PC-3 (cell line): ENCODE data around the gene CSNK2A2. TPM values are rescaled to one million over a fixed set of nuclear protein-coding genes. Genes with fewer than 3 reads are reported as not detected.

Source experiments
- ATAC-seq: fragments of 200-7000 bp; cut with Tn5 transposase; 2 replicates; pipeline ENCODE4 v1.9.1; 2020; ENCODE audit warnings: mild to moderate bottlenecking, moderate library complexity
- BruUV-seq: library from RNA; stranded (reverse); fragments of 400-500 nt; replicated peaks from 2 replicates; lab custom pipeline; 2021; lab: Mats Ljungman, UMichigan
- CTCF ChIA-PET: fragments of 300-600 bp; sonication (Branson Sonifier 250); formaldehyde crosslinking; loops from one replicate; lab custom pipeline; 2022; ENCODE audit warnings: antibody characterized with exemption; lab: Charles Lee
- POLR2A ChIA-PET: fragments of 300-600 bp; sonication (Branson Sonifier 250); formaldehyde crosslinking; loops from one replicate; lab custom pipeline; 2022; ENCODE audit warnings: antibody characterized with exemption; ENCODE audit not compliant: unreplicated experiment; lab: Charles Lee
- DNase-seq: peaks from one replicate; pipeline ENCODE4 v3.0.0-alpha.2; 2015
- H2AFZ ChIP-seq: fragments of 300-600 bp; sonication (generic); 2 replicates; pipeline ENCODE4 v1.6.0; 2016; ENCODE audit warnings: antibody characterized with exemption, low read length
- H3F3A ChIP-seq: fragments of 300-600 bp; sonication (generic); one replicate; pipeline ENCODE4 v1.6.0; 2017; ENCODE audit warnings: antibody characterized with exemption, low read length, control low read depth, mild to moderate bottlenecking; ENCODE audit not compliant: unreplicated experiment
- H3K27ac ChIP-seq: fragments of 300-600 bp; sonication (generic); 2 replicates; pipeline ENCODE4 v1.5.1; 2016; ENCODE audit warnings: mild to moderate bottlenecking, low read length
- H3K27me3 ChIP-seq: fragments of 300-600 bp; sonication (generic); 2 replicates; pipeline ENCODE4 v1.6.1; 2016; ENCODE audit warnings: low read length, mixed read lengths
- H3K36me3 ChIP-seq: fragments of 300-600 bp; sonication (generic); 2 replicates; pipeline ENCODE4 v1.6.1; 2016; ENCODE audit warnings: low read depth, mixed run types, low read length, mixed read lengths
- H3K4me1 ChIP-seq: fragments of 300-600 bp; sonication (generic); 2 replicates; pipeline ENCODE4 v1.5.1; 2016; ENCODE audit warnings: low read length; ENCODE audit not compliant: insufficient read depth
- H3K4me2 ChIP-seq: fragments of 300-600 bp; sonication (generic); 2 replicates; pipeline ENCODE4 v1.6.0; 2016; ENCODE audit warnings: low read length
- H3K4me3 ChIP-seq: fragments of 300-600 bp; sonication (generic); 2 replicates; pipeline ENCODE4 v1.5.1; 2016; ENCODE audit warnings: mild to moderate bottlenecking, low read length, mixed read lengths
- H3K79me2 ChIP-seq: fragments of 300-600 bp; sonication (generic); 2 replicates; pipeline ENCODE4 v1.6.1; 2017; ENCODE audit warnings: low read length, mixed read lengths
- H3K9ac ChIP-seq: fragments of 300-600 bp; sonication (generic); 2 replicates; pipeline ENCODE4 v1.6.0; 2016; ENCODE audit warnings: mild to moderate bottlenecking, low read length
- H3K9me2 ChIP-seq: fragments of 300-600 bp; sonication (generic); replicated peaks from 2 replicates; pipeline ENCODE4 v1.6.1; 2016; ENCODE audit warnings: mixed run types, low read length, mixed read lengths
- H3K9me3 ChIP-seq: fragments of 300-600 bp; sonication (generic); 2 replicates; pipeline ENCODE4 v1.6.1; 2016; ENCODE audit warnings: low read length, mixed read lengths
- H4K20me1 ChIP-seq: fragments of 300-600 bp; sonication (generic); 2 replicates; pipeline ENCODE4 v1.6.1; 2016; ENCODE audit warnings: low read length, mixed read lengths
- EZH2 ChIP-seq: fragments of 300-600 bp; sonication (generic); IDR thresholded peaks from one replicate; pipeline ENCODE4 v1.6.1; 2017; ENCODE audit warnings: antibody characterized with exemption, mild to moderate bottlenecking, low read length; ENCODE audit not compliant: unreplicated experiment
- EZH2phosphoT487 ChIP-seq: fragments of 300-600 bp; sonication (generic); IDR thresholded peaks from 2 replicates; pipeline ENCODE4 v1.6.1; 2018; ENCODE audit warnings: mild to moderate bottlenecking, antibody characterized with exemption, low read length, borderline replicate concordance
- intact Hi-C: fragments of 100-400 bp; cut with micrococcal nuclease; formaldehyde crosslinking; loops from 2 replicates; pipeline ENCODE4 v1.9.0; 2023
- total RNA-seq: library from RNA; depleted of rRNA; stranded (reverse); fragments of >200 nt; gene quantifications from 2 replicates; pipeline ENCODE4 v1.2.3, GENCODE V29; 2014
- TF ChIP-seq, protein P1 (sequence below): fragments of 300-600 bp; sonication (generic); conservative IDR thresholded peaks from 2 replicates; pipeline ENCODE4 v1.5.1; 2017; ENCODE audit warnings: antibody characterized with exemption, low read depth, mild to moderate bottlenecking, low read length

The CSNK2A2 gene
- total RNA-seq, 1 experiment from 2014 or later: 14.2 TPM

- H3K9ac ChIP-seq: peak overlapping the region; percentile 93
- peaks cover 32% of the 10 kb centered on the region for H3K4me1 ChIP-seq
- H3K27ac ChIP-seq: peak overlapping the region; percentile 62
- TF ChIP-seq EZH2 (no peak), EZH2phosphoT487 (no peak)
- TF ChIP-seq, protein P1, sequence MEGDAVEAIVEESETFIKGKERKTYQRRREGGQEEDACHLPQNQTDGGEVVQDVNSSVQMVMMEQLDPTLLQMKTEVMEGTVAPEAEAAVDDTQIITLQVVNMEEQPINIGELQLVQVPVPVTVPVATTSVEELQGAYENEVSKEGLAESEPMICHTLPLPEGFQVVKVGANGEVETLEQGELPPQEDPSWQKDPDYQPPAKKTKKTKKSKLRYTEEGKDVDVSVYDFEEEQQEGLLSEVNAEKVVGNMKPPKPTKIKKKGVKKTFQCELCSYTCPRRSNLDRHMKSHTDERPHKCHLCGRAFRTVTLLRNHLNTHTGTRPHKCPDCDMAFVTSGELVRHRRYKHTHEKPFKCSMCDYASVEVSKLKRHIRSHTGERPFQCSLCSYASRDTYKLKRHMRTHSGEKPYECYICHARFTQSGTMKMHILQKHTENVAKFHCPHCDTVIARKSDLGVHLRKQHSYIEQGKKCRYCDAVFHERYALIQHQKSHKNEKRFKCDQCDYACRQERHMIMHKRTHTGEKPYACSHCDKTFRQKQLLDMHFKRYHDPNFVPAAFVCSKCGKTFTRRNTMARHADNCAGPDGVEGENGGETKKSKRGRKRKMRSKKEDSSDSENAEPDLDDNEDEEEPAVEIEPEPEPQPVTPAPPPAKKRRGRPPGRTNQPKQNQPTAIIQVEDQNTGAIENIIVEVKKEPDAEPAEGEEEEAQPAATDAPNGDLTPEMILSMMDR: no peak
- CTCF ChIA-PET: no interaction called here
- no peaks in the 10 kb centered on the region for H3F3A ChIP-seq
- peaks cover 43% of the 10 kb centered on the region for H4K20me1 ChIP-seq
- no TSS peak for BruUV-seq
- no peaks in the 10 kb centered on the region for H3K9me2 ChIP-seq
- POLR2A ChIA-PET: interaction anchor here (0.6 kb wide), 3 partner anchors 14 to 1455 kb away, joined by 3 to 6 read pairs (median 6); no protein-coding TSS in a partner anchor
- ATAC-seq (no peak), DNase-seq (no peak)
- intact Hi-C loops: loop anchor here (5.0 kb wide), 1 partner anchor 69 kb away; the partner anchor contains the start of gene CSNK2A2
- no peaks in the 10 kb centered on the region for H3K9me3 ChIP-seq
- H3K27me3 ChIP-seq: no peaks in the 10 kb centered on the region
- peaks cover 52% of the 10 kb centered on the region for H3K79me2 ChIP-seq
- peak overlapping the region; percentile 96 for H3K4me3 ChIP-seq
- H3K36me3 ChIP-seq: no peaks in the 10 kb centered on the region
- H2AFZ ChIP-seq: peak overlapping the region; percentile 79
- peak overlapping the region; percentile 97 for H3K4me2 ChIP-seq
Measured at GRCh38 chr16:58128711-58129096, 69.2 kb downstream of the CSNK2A2 start.

- DNase-seq: no peak
- H3F3A ChIP-seq: no peaks in the 10 kb centered on the region
- TF ChIP-seq, protein P1: no peak
- no peak overlapping the region for H2AFZ ChIP-seq
- peaks cover 56% of the 10 kb centered on the region for H3K79me2 ChIP-seq
- BruUV-seq: TSS peak; percentile 47
- H3K9ac ChIP-seq: peak overlapping the region; percentile 93
- no peaks in the 10 kb centered on the region for H3K9me3 ChIP-seq
- H4K20me1 ChIP-seq: peaks cover 44% of the 10 kb centered on the region
- H3K4me3 ChIP-seq: peak overlapping the region; percentile 96
- no peaks in the 10 kb centered on the region for H3K36me3 ChIP-seq
- ATAC-seq: no peak
- no peaks in the 10 kb centered on the region for H3K27me3 ChIP-seq
- H3K4me2 ChIP-seq: peak overlapping the region; percentile 97
- ChIA-PET POLR2A (interaction anchor here (0.7 kb wide), 1 partner anchor 57 kb away, joined by 3 read pairs; no protein-coding TSS in a partner anchor), CTCF (no interaction called here)
- peaks cover 32% of the 10 kb centered on the region for H3K4me1 ChIP-seq
- no peaks in the 10 kb centered on the region for H3K9me2 ChIP-seq
- H3K27ac ChIP-seq: no peak overlapping the region
- intact Hi-C loops: loop anchor here (5.0 kb wide), 1 partner anchor 69 kb away; the partner anchor contains the start of gene CSNK2A2
Measured at GRCh38 chr16:58128181-58128631, 69.7 kb downstream of the CSNK2A2 start.

DNA sequence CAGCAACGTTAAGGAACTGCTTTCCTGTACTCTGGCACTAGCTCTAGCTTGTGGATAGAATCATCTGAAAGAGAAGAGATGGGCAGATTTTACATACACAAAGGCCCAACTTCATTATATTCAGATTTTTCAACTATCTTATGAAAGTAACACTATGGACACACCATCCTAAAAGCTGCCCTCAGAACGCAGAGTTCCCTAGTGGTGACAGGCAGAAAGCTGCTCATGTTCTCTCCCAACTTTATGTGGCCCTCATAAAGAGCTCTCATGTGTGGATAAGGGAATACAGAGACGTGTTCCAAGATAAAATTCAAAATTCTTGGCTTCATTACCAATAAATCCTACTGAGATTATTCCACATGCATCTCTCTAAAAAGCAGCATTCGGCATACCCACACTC, 70.3 kb downstream of the CSNK2A2 start:
- Histone ChIP-seq H3K9me2 (no peaks in the 10 kb centered on the region), H3K27me3 (no peaks in the 10 kb centered on the region), H3K79me2 (peaks cover 61% of the 10 kb centered on the region), H3K9ac (peak overlapping the region; percentile 93; the same call in 1 of the 2 replicates), H3K4me3 (peak overlapping the region; percentile 96), H4K20me1 (peaks cover 44% of the 10 kb centered on the region), H2AFZ (no peak overlapping the region), H3K36me3 (no peaks in the 10 kb centered on the region), H3K27ac (no peak overlapping the region), H3K9me3 (no peaks in the 10 kb centered on the region), H3K4me1 (peaks cover 32% of the 10 kb centered on the region), H3K4me2 (peak overlapping the region; percentile 97), H3F3A (no peaks in the 10 kb centered on the region)
- no peak for TF ChIP-seq EZH2
- TF ChIP-seq, protein P1: 0 out of 2 replicates have a peak, but pooled peaks have one; percentile 18
- TF ChIP-seq EZH2phosphoT487: no peak
- POLR2A ChIA-PET: interaction anchor here (0.7 kb wide), 1 partner anchor 57 kb away, joined by 3 read pairs; no protein-coding TSS in a partner anchor
- CTCF ChIA-PET: no interaction called here
- DNase-seq (peak; percentile 17), ATAC-seq (no peak)
- intact Hi-C loops: loop anchor here (5.0 kb wide), 1 partner anchor 70 kb away; the partner anchor contains the start of gene CSNK2A2
- no TSS peak for BruUV-seq
